Testis (tissue), 5 donors: Measurements from ENCODE around the gene OR2T1. TPM values are rescaled to one million over a fixed set of nuclear protein-coding genes. Genes with fewer than 3 reads are reported as not detected.

Source experiments
- DNase-seq: peaks from one replicate; pipeline ENCODE4 v3.0.0-alpha.2; 2019
- H3K27ac ChIP-seq, 2 donors: fragments of 200-600 bp; sonication (generic); one replicate each; pipeline ENCODE4 v1.5.1; 2019
- H3K27me3 ChIP-seq: fragments of 200-600 bp; sonication (generic); one replicate; pipeline ENCODE4 v1.5.1; 2019
- H3K36me3 ChIP-seq: fragments of 200-600 bp; sonication (generic); one replicate; pipeline ENCODE4 v1.5.1; 2017; ENCODE audit warnings: low read depth; ENCODE audit errors: missing control alignments
- H3K4me1 ChIP-seq: fragments of 200-600 bp; sonication (generic); one replicate; pipeline ENCODE4 v1.5.1; 2019
- H3K4me3 ChIP-seq, 2 donors: fragments of 200-600 bp; sonication (generic); one replicate each; pipeline ENCODE4 v1.5.1; 2017 to 2019
- H3K9me3 ChIP-seq: fragments of 200-600 bp; sonication (generic); one replicate; pipeline ENCODE4 v1.5.1; 2017
- CTCF ChIP-seq, 3 experiments: fragments of 450-650 bp in 2 of 3; fragments of 200-600 bp in 1 of 3; sonication (generic) in 1 of 3; IDR thresholded peaks; one replicate each; pipeline ENCODE4 v1.5.1; 2016 to 2019; ENCODE audit warnings: antibody characterized with exemption in 3 of 3, mild to moderate bottlenecking in 2 of 3, moderate library complexity in 1 of 3
- POLR2A ChIP-seq: fragments of 450-650 bp; IDR thresholded peaks from one replicate; pipeline ENCODE4 v1.6.1; 2017; ENCODE audit warnings: antibody characterized with exemption, mild to moderate bottlenecking, moderate library complexity
- WGBS, 2 donors: methylation state at CpG; one replicate each; pipeline ENCODE4 v1.1.5; 2018; 5-methylcytosine and 5-hydroxymethylcytosine counted together
- intact Hi-C: fragments of 100-400 bp; cut with DNase I; formaldehyde crosslinking; loops from one replicate; pipeline ENCODE4 v1.15.1; 2023; ENCODE audit warnings: low total_unique reads
- long read RNA-seq, 2 donors: transcript quantifications; one replicate each; lab custom pipeline, GENCODE V29; 2026
- polyA plus RNA-seq: library from polyadenylated mRNA; stranded (reverse); fragments of 350-450 nt; fragmentation: Illumina TruSeq; extraction: RNeasy Lipid Tissue Mini Kit (QIAGEN cat#74804); gene quantifications from one replicate; pipeline ENCODE4 v1.2.3, GENCODE V29; 2014; ENCODE audit warnings: low read depth, low replicate concordance; ENCODE audit not compliant: insufficient read depth
- total RNA-seq, 2 donors: library from RNA; depleted of rRNA; stranded (reverse); fragments of >200 nt; gene quantifications; one replicate each; pipeline ENCODE4 v1.2.3, GENCODE V29; 2016

The OR2T1 gene
- total RNA-seq (not detected), polyA plus RNA-seq (not detected)
- long read RNA-seq, donor 1 = 0 reads
- long read RNA-seq, donor 2 = 0 reads

- H3K27ac ChIP-seq = no peak within 1 kb of the TSS
- H3K9me3 ChIP-seq = no peaks in the 10 kb centered on the region
- WGBS, 2 donors = 66 to 73% methylated on average over 3 of the region's 3 CpGs
- no peaks in the 10 kb centered on the region for H3K27me3 ChIP-seq
- DNase-seq = no peak
- no peaks in the 10 kb centered on the region for H3K36me3 ChIP-seq
- TF ChIP-seq POLR2A (no peak), CTCF (IDR thresholded peaks at IDR 0.05) (no peak)
- H3K4me3 ChIP-seq = no peak within 1 kb of the TSS
- no peaks in the 10 kb centered on the region for H3K4me1 ChIP-seq
- intact Hi-C loops = no loop called here
Measured at GRCh38 chr1:248402748-248403147, at the start of gene OR2T1. Gene OR2T1 (plus strand): TSS chr1:248403048. CDS start chr1:248406148, 3,100 bp downstream.

GRCh38 chr1:248359415-248359814 lies 43.4 kb upstream of the OR2T1 start:
- no peak for TF ChIP-seq POLR2A
- TF ChIP-seq CTCF (IDR thresholded peaks at IDR 0.05) = no peak
- DNase-seq = no peak
- Histone ChIP-seq H3K36me3 (no peaks in the 10 kb centered on the region), H3K27me3 (no peaks in the 10 kb centered on the region), H3K4me3 (no peak overlapping the region), H3K27ac (no peak overlapping the region), H3K4me1 (no peaks in the 10 kb centered on the region), H3K9me3 (no peaks in the 10 kb centered on the region)
- intact Hi-C loops = no loop called here
- 72 to 82% methylated on average over 3 of the region's 3 CpGs for WGBS, 2 donors

GRCh38 chr1:248361121-248361715 lies 41.6 kb upstream of the OR2T1 start, which contains the start of gene OR2T4:
Gene OR2T4 (plus strand): TSS chr1:248361665. CDS start chr1:248361665, 0 bp downstream.
- H3K36me3 ChIP-seq = no peaks in the 10 kb centered on the region
- no peak within 1 kb of the TSS for H3K4me3 ChIP-seq
- no peak for DNase-seq
- 47 to 51% methylated on average over 3 of the region's 3 CpGs for WGBS, 2 donors
- no peak within 1 kb of the TSS for H3K27ac ChIP-seq
- TF ChIP-seq POLR2A = no peak
- TF ChIP-seq CTCF (IDR thresholded peaks at IDR 0.05) = no peak
- intact Hi-C loops = no loop called here
- H3K9me3 ChIP-seq = no peaks in the 10 kb centered on the region
- no peaks in the 10 kb centered on the region for H3K4me1 ChIP-seq
- H3K27me3 ChIP-seq = no peaks in the 10 kb centered on the region

- Histone ChIP-seq H3K27me3 (no peaks in the 10 kb centered on the region), H3K36me3 (no peaks in the 10 kb centered on the region), H3K4me3 (no peak overlapping the region), H3K4me1 (no peaks in the 10 kb centered on the region), H3K9me3 (no peaks in the 10 kb centered on the region), H3K27ac (no peak overlapping the region)
- intact Hi-C loops = no loop called here
- TF ChIP-seq POLR2A (no peak), CTCF (IDR thresholded peaks at IDR 0.05) (no peak)
- DNase-seq = no peak
Measured at GRCh38 chr1:248366609-248367008, 36.2 kb upstream of the OR2T1 start.

- Histone ChIP-seq H3K36me3 (no peaks in the 10 kb centered on the region), H3K4me1 (no peaks in the 10 kb centered on the region), H3K27ac (no peak overlapping the region), H3K27me3 (no peaks in the 10 kb centered on the region), H3K4me3 (no peak overlapping the region), H3K9me3 (no peaks in the 10 kb centered on the region)
- intact Hi-C loops = no loop called here
- no peak for TF ChIP-seq POLR2A
- TF ChIP-seq CTCF (IDR thresholded peaks at IDR 0.05) = no peak
- DNase-seq = no peak
- 70 to 85% methylated on average over 5 of the region's 5 CpGs for WGBS, 2 donors
Measured at GRCh38 chr1:248372394-248372793, 30.5 kb upstream of the OR2T1 start.
